Ectodermal cell (in vitro differentiated cells): ENCODE results near the gene ZBTB2.
"Not testable (repeated sequence)": the region's sequence is repeated elsewhere in the genome, so short reads cannot be mapped to it uniquely, and the experiment has no call there.

Source experiments
- H3K27ac ChIP-seq: 2 replicates; pipeline ENCODE4 v1.7.0; 2013; ENCODE audit warnings: mild to moderate bottlenecking, low read depth, low read length; ENCODE audit not compliant: insufficient read depth, poor library complexity, severe bottlenecking
- H3K27me3 ChIP-seq: 2 replicates; pipeline ENCODE4 v1.7.0; 2013; ENCODE audit warnings: mild to moderate bottlenecking, low read length; ENCODE audit not compliant: insufficient read depth, control insufficient read depth, poor library complexity, severe bottlenecking
- H3K36me3 ChIP-seq: one replicate; pipeline ENCODE4 v1.7.0; 2013; ENCODE audit warnings: low read length; ENCODE audit not compliant: control insufficient read depth, insufficient read depth
- H3K4me1 ChIP-seq: one replicate; pipeline ENCODE4 v1.7.0; 2013; ENCODE audit warnings: low read length; ENCODE audit not compliant: control insufficient read depth, insufficient read depth
- H3K4me3 ChIP-seq: 2 replicates; pipeline ENCODE4 v1.7.0; 2013; ENCODE audit warnings: low read depth, low read length, control low read depth; ENCODE audit not compliant: insufficient read depth
- H3K9me3 ChIP-seq: 2 replicates; pipeline ENCODE4 v1.7.0; 2013; ENCODE audit warnings: mild to moderate bottlenecking, low read length, moderate library complexity; ENCODE audit not compliant: control insufficient read depth
- whole genome bisulfite sequencing, 2 experiments: methylation state at CpG; one replicate each; pipeline ENCODE4 v1.1.7; 2013; ENCODE audit warnings: missing lambda C conversion rate in 2 of 2; 5-methylcytosine and 5-hydroxymethylcytosine counted together

The ZBTB2 gene

GRCh38 chr6:151352410-151353396, 38.7 kb downstream of the ZBTB2 start:
- 96% methylated on average over 19 of the region's 19 CpGs for WGBS, 2 experiments
- H3K4me3 ChIP-seq = no peak overlapping the region
- H3K4me1 ChIP-seq = no peaks in the 10 kb centered on the region
- no peaks in the 10 kb centered on the region for H3K27me3 ChIP-seq
- no peak overlapping the region for H3K27ac ChIP-seq
- no peaks in the 10 kb centered on the region for H3K36me3 ChIP-seq
- H3K9me3 ChIP-seq = no peaks in the 10 kb centered on the region

- Histone ChIP-seq H3K4me3 (no peak overlapping the region), H3K27ac (no peak overlapping the region), H3K27me3 (no peaks in the 10 kb centered on the region), H3K9me3 (no peaks in the 10 kb centered on the region), H3K36me3 (no peaks in the 10 kb centered on the region), H3K4me1 (no peaks in the 10 kb centered on the region)
- 96% methylated on average over 7 of the region's 7 CpGs for WGBS, 2 experiments
These were observed 39.6 kb downstream of the ZBTB2 start for GRCh38 chr6:151351731-151352130.

- H3K36me3 ChIP-seq = no peaks in the 10 kb centered on the region
- no peaks in the 10 kb centered on the region for H3K9me3 ChIP-seq
- H3K4me1 ChIP-seq = no peaks in the 10 kb centered on the region
- no peak overlapping the region for H3K27ac ChIP-seq
- no peaks in the 10 kb centered on the region for H3K27me3 ChIP-seq
- 96% methylated on average over 18 of the region's 18 CpGs for WGBS, 2 experiments
- no peak overlapping the region for H3K4me3 ChIP-seq
These were observed 40.1 kb downstream of the ZBTB2 start for GRCh38 chr6:151351146-151351700.

- Histone ChIP-seq H3K9me3 (no peaks in the 10 kb centered on the region), H3K27me3 (no peaks in the 10 kb centered on the region), H3K4me3 (no peak overlapping the region), H3K27ac (no peak overlapping the region), H3K36me3 (no peaks in the 10 kb centered on the region), H3K4me1 (no peaks in the 10 kb centered on the region)
- WGBS, 2 experiments = 96% methylated on average over 20 of the region's 20 CpGs
These were observed 40.8 kb downstream of the ZBTB2 start for GRCh38 chr6:151350442-151351145.

- H3K9me3 ChIP-seq = no peaks in the 10 kb centered on the region
- H3K36me3 ChIP-seq = no peaks in the 10 kb centered on the region
- WGBS, 2 experiments = 96% methylated on average over 19 of the region's 19 CpGs
These were observed 41.6 kb downstream of the ZBTB2 start for GRCh38 chr6:151349651-151350270.

GRCh38 chr6:151342750-151343149, 48.6 kb downstream of the ZBTB2 start:
- H3K9me3 ChIP-seq, H3K27ac ChIP-seq, H3K4me3 ChIP-seq, H3K4me1 ChIP-seq, H3K36me3 ChIP-seq, H3K27me3 ChIP-seq: not testable (repeated sequence)
- 89 to 94% methylated on average over 9 to 10 of the region's 10 CpGs for WGBS, 2 experiments

More at GRCh38 chr6:151349651-151350270, 41.6 kb downstream of the ZBTB2 start:
- Histone ChIP-seq H3K27ac (no peak overlapping the region), H3K4me3 (no peak overlapping the region), H3K27me3 (no peaks in the 10 kb centered on the region), H3K4me1 (no peaks in the 10 kb centered on the region)

GRCh38 chr6:151341476-151342195, 49.7 kb downstream of the ZBTB2 start:
- no peaks in the 10 kb centered on the region for H3K4me1 ChIP-seq
- H3K4me3 ChIP-seq = no peak overlapping the region
- H3K27me3 ChIP-seq = no peaks in the 10 kb centered on the region
- 95 to 96% methylated on average over 51 to 52 of the region's 52 CpGs for WGBS, 2 experiments
- H3K9me3 ChIP-seq = no peaks in the 10 kb centered on the region
- H3K36me3 ChIP-seq = no peaks in the 10 kb centered on the region
- no peak overlapping the region for H3K27ac ChIP-seq

GRCh38 chr6:151340219-151340978, 51.0 kb downstream of the ZBTB2 start:
- Histone ChIP-seq H3K27me3 (no peaks in the 10 kb centered on the region), H3K9me3 (no peaks in the 10 kb centered on the region), H3K4me1 (no peaks in the 10 kb centered on the region), H3K27ac (no peak overlapping the region), H3K4me3 (no peak overlapping the region), H3K36me3 (no peaks in the 10 kb centered on the region)
- 90 to 95% methylated on average over 12 to 14 of the region's 15 CpGs for WGBS, 2 experiments

- WGBS, 2 experiments = 92 to 93% methylated on average over 4 of the region's 4 CpGs
- Histone ChIP-seq H3K27ac (no peak overlapping the region), H3K36me3 (no peaks in the 10 kb centered on the region), H3K4me1 (no peaks in the 10 kb centered on the region), H3K27me3 (no peaks in the 10 kb centered on the region), H3K4me3 (no peak overlapping the region), H3K9me3 (no peaks in the 10 kb centered on the region)
These were observed 52.0 kb downstream of the ZBTB2 start for GRCh38 chr6:151339369-151339768.
